ENCODE results near the gene SPA17.

GRCh38 chr11:124639186-124639585 is 34.5 kb upstream of the SPA17 start:
- TF ChIP-seq CTCF (conservative IDR thresholded peaks at IDR 0.05; ENCODE audit: low read depth, low read length) (no peak), EZH2 (IDR thresholded peaks at IDR 0.05; ENCODE audit: borderline replicate concordance, low read depth, low read length, poor library complexity, severe bottlenecking) (no peak)

Measured in A673 (cell line).